WTC11 (cell line): Measurements from ENCODE around the gene PIP4K2B. TPM values are rescaled to one million over a fixed set of nuclear protein-coding genes. Genes with fewer than 3 reads are reported as not detected.

Experiments
- ATAC-seq: fragments of 200-7000 bp; cut with Tn5 transposase; 2 replicates; pipeline ENCODE4 v1.10.0; 2021; ENCODE audit warnings: mild to moderate bottlenecking, moderate library complexity
- CTCF ChIA-PET: fragments of 300-600 bp; sonication (Branson Sonifier 250); formaldehyde crosslinking; loops from one replicate; lab custom pipeline; 2021; ENCODE audit warnings: antibody characterized with exemption; lab: Charles Lee
- POLR2A ChIA-PET: fragments of 350-600 bp; sonication (Branson Sonifier 250); formaldehyde crosslinking; loops from one replicate; lab custom pipeline; 2021; ENCODE audit warnings: antibody characterized with exemption; lab: Charles Lee
- DNase-seq: peaks from one replicate; pipeline ENCODE4 v3.0.0; 2021; ENCODE audit warnings: low spot score
- H3K27ac Mint-ChIP-seq: 2 replicates; pipeline ENCODE4 v1.8.0; 2021; ENCODE audit warnings: mixed read lengths
- H3K27me3 Mint-ChIP-seq: 2 replicates; pipeline ENCODE4 v1.8.0; 2021; ENCODE audit warnings: low read depth, mild to moderate bottlenecking, moderate library complexity, mixed read lengths
- H3K36me3 Mint-ChIP-seq: 2 replicates; pipeline ENCODE4 v1.8.0; 2021; ENCODE audit warnings: mixed read lengths
- H3K4me1 Mint-ChIP-seq: 2 replicates; pipeline ENCODE4 v1.8.0; 2022; ENCODE audit warnings: mixed read lengths
- H3K4me3 Mint-ChIP-seq: 2 replicates; pipeline ENCODE4 v1.8.0; 2021; ENCODE audit warnings: mild to moderate bottlenecking, moderate library complexity, mixed read lengths
- H3K9me3 Mint-ChIP-seq: 2 replicates; pipeline ENCODE4 v1.8.0; 2021; ENCODE audit warnings: mixed read lengths
- ATF2 ChIP-seq: sonication (generic); formaldehyde crosslinking; IDR thresholded peaks from 2 replicates; pipeline ENCODE4 v1.8.1; 2022; ENCODE audit warnings: low read depth, missing genetic modification reagents, borderline replicate concordance
- ELF4 ChIP-seq: sonication (generic); formaldehyde crosslinking; IDR thresholded peaks from 2 replicates; pipeline ENCODE4 v1.8.1; 2022; ENCODE audit warnings: low read depth, mild to moderate bottlenecking, moderate library complexity, missing genetic modification reagents
- ERG ChIP-seq: fragments of 250-450 bp; sonication (Bioruptor Pico); IDR thresholded peaks from 2 replicates; pipeline ENCODE4 v1.8.0; 2021; ENCODE audit warnings: mild to moderate bottlenecking
- IRF1 ChIP-seq: sonication (generic); formaldehyde crosslinking; IDR thresholded peaks from 2 replicates; pipeline ENCODE4 v1.8.0; 2023; ENCODE audit warnings: missing genetic modification reagents
- IRF2 ChIP-seq: sonication (generic); formaldehyde crosslinking; IDR thresholded peaks from 2 replicates; pipeline ENCODE4 v1.8.0; 2022; ENCODE audit warnings: low read depth, missing genetic modification reagents, borderline replicate concordance
- MAX ChIP-seq: sonication (generic); formaldehyde crosslinking; IDR thresholded peaks from 2 replicates; pipeline ENCODE4 v1.8.0; 2022; ENCODE audit warnings: mild to moderate bottlenecking, missing genetic modification reagents
- MXD4 ChIP-seq: fragments of 250-450 bp; sonication (Bioruptor Pico); IDR thresholded peaks from 2 replicates; pipeline ENCODE4 v1.8.0; 2021; ENCODE audit warnings: mild to moderate bottlenecking, moderate library complexity, borderline replicate concordance
- NFE2L1 ChIP-seq: sonication (generic); formaldehyde crosslinking; IDR thresholded peaks from 2 replicates; pipeline ENCODE4 v1.8.1; 2023; ENCODE audit warnings: missing genetic modification reagents
- RORB ChIP-seq: fragments of 250-450 bp; sonication (Bioruptor Pico); IDR thresholded peaks from 2 replicates; pipeline ENCODE4 v1.9.0; 2021; ENCODE audit warnings: mild to moderate bottlenecking
- SMAD3 ChIP-seq: sonication (generic); formaldehyde crosslinking; IDR thresholded peaks from 2 replicates; pipeline ENCODE4 v1.8.0; 2022; ENCODE audit warnings: missing genetic modification reagents, mild to moderate bottlenecking, borderline replicate concordance
- SP1 ChIP-seq: sonication (generic); formaldehyde crosslinking; conservative IDR thresholded peaks from 2 replicates; pipeline ENCODE4 v1.8.1; 2022; ENCODE audit warnings: missing genetic modification reagents
- TP53 ChIP-seq: sonication (generic); formaldehyde crosslinking; IDR thresholded peaks from 2 replicates; pipeline ENCODE4 v1.8.1; 2023; ENCODE audit warnings: mild to moderate bottlenecking, missing genetic modification reagents
- ZBTB43 ChIP-seq: sonication (generic); formaldehyde crosslinking; IDR thresholded peaks from 2 replicates; pipeline ENCODE4 v1.8.1; 2023; ENCODE audit warnings: mild to moderate bottlenecking, missing genetic modification reagents
- ZNF138 ChIP-seq: sonication (generic); formaldehyde crosslinking; conservative IDR thresholded peaks from 2 replicates; pipeline ENCODE4 v1.8.1; 2022; ENCODE audit warnings: mild to moderate bottlenecking, moderate library complexity, missing genetic modification reagents
- ZNF232 ChIP-seq: sonication (generic); formaldehyde crosslinking; IDR thresholded peaks from 2 replicates; pipeline ENCODE4 v1.8.0; 2022; ENCODE audit warnings: mild to moderate bottlenecking, missing genetic modification reagents
- ZNF396 ChIP-seq: fragments of 250-450 bp; sonication (Bioruptor Pico); IDR thresholded peaks from 2 replicates; pipeline ENCODE4 v1.8.0; 2021; ENCODE audit warnings: mild to moderate bottlenecking, moderate library complexity, borderline replicate concordance
- ZNF423 ChIP-seq: fragments of 250-450 bp; sonication (Bioruptor Pico); IDR thresholded peaks from 2 replicates; pipeline ENCODE4 v2.1.2; 2022; ENCODE audit warnings: mild to moderate bottlenecking, moderate library complexity
- ZNF671 ChIP-seq: fragments of 250-450 bp; sonication (Bioruptor Pico); IDR thresholded peaks from 2 replicates; pipeline ENCODE4 v1.8.0; 2021; ENCODE audit warnings: mild to moderate bottlenecking
- ZSCAN18 ChIP-seq: fragments of 250-450 bp; sonication (Bioruptor Pico); IDR thresholded peaks from 2 replicates; pipeline ENCODE4 v2.1.2; 2022; ENCODE audit warnings: mild to moderate bottlenecking, moderate library complexity
- total RNA-seq: library from RNA; stranded (reverse); gene quantifications from 3 replicates; pipeline ENCODE4 v1.2.3, GENCODE V29; 2021

Gene PIP4K2B
- total RNA-seq, 1 experiment from 2014 or later: 61.9 TPM

- TF ChIP-seq ELF4 (CRISPR knock-in tag) (no peak), ATF2 (CRISPR knock-in tag) (no peak), ZNF138 (no peak), ZSCAN18 (no peak), MAX (CRISPR knock-in tag) (no peak), SP1 (no peak)
Measured at GRCh38 chr17:38794221-38794620, 5.1 kb downstream of the PIP4K2B start (continued).

- ATAC-seq (no peak), DNase-seq (no peak)
- H3K36me3 Mint-ChIP-seq: peaks cover 22% of the 10 kb centered on the region
- no peaks in the 10 kb centered on the region for H3K27me3 Mint-ChIP-seq
- no peaks in the 10 kb centered on the region for H3K9me3 Mint-ChIP-seq
- H3K27ac Mint-ChIP-seq: peak overlapping the region; percentile 31; the same call in 1 of the 2 replicates
- TF ChIP-seq ZNF671 (CRISPR knock-in tag) (no peak), SP1 (no peak), ZBTB43 (CRISPR knock-in tag) (no peak), ERG (CRISPR knock-in tag) (no peak), MXD4 (CRISPR knock-in tag) (no peak), IRF2 (CRISPR knock-in tag) (no peak), NFE2L1 (CRISPR knock-in tag) (no peak), ZNF232 (no peak), ZNF423 (no peak), TP53 (CRISPR knock-in tag) (no peak), ZNF396 (CRISPR knock-in tag) (no peak), IRF1 (CRISPR knock-in tag) (no peak), RORB (CRISPR knock-in tag) (no peak), SMAD3 (no peak)
- peaks cover 15% of the 10 kb centered on the region for H3K4me1 Mint-ChIP-seq
- POLR2A ChIA-PET: interaction anchor here (0.6 kb wide), 3 partner anchors 15 to 1349 kb away, joined by 3 to 7 read pairs (median 3); no protein-coding TSS in a partner anchor
- CTCF ChIA-PET: interaction anchor here (0.6 kb wide), 1 partner anchor 72 kb away, joined by 4 read pairs; no protein-coding TSS in a partner anchor
- no peak overlapping the region for H3K4me3 Mint-ChIP-seq
Measured at GRCh38 chr17:38791162-38791561, 8.2 kb downstream of the PIP4K2B start.
